WI38 (cell line): ENCODE results near the gene HNRNPU.

Experiments used
- H3K4me3 ChIP-seq: 2 replicates; pipeline ENCODE4 v1.5.1; 2011; ENCODE audit warnings: low read depth, mild to moderate bottlenecking, control low read depth, low read length
- CTCF ChIP-seq: IDR thresholded peaks from 2 replicates; pipeline ENCODE4 v1.5.1; 2012; ENCODE audit warnings: low read depth, mild to moderate bottlenecking, control low read depth, low read length

The HNRNPU gene

GRCh38 chr1:244893836-244894235 is 29.5 kb upstream of the HNRNPU start:
- no peak for TF ChIP-seq CTCF
- no peak overlapping the region for H3K4me3 ChIP-seq

- no peak for TF ChIP-seq CTCF
- H3K4me3 ChIP-seq = no peak overlapping the region
These were observed 22.9 kb upstream of the HNRNPU start for GRCh38 chr1:244887281-244887680.

- TF ChIP-seq CTCF = no peak
- H3K4me3 ChIP-seq = no peak overlapping the region
These were observed 17.4 kb upstream of the HNRNPU start for GRCh38 chr1:244881552-244882280.

GRCh38 chr1:244878681-244879080 is 14.3 kb upstream of the HNRNPU start:
- no peak for TF ChIP-seq CTCF
- no peak overlapping the region for H3K4me3 ChIP-seq

- no peak overlapping the region for H3K4me3 ChIP-seq
- no peak for TF ChIP-seq CTCF
These were observed 12.0 kb upstream of the HNRNPU start for GRCh38 chr1:244876228-244876910.

- H3K4me3 ChIP-seq = no peak overlapping the region
- no peak for TF ChIP-seq CTCF
These were observed 10.7 kb upstream of the HNRNPU start for GRCh38 chr1:244874974-244875579.

- no peak for TF ChIP-seq CTCF
- no peak overlapping the region for H3K4me3 ChIP-seq
These were observed 5.6 kb upstream of the HNRNPU start for GRCh38 chr1:244869950-244870349.
